Astrocyte of the cerebellum (primary cell): Measurements from ENCODE around the gene AGAP1.

Experiments used
- DNase-seq: peaks from one replicate; pipeline ENCODE4 v3.0.0-alpha.2; 2011; ENCODE audit warnings: low read depth
- H3K4me3 ChIP-seq: 2 replicates; pipeline ENCODE4 v1.5.1; 2011; ENCODE audit warnings: mild to moderate bottlenecking, low read depth, low read length, moderate library complexity
- CTCF ChIP-seq: IDR thresholded peaks from 2 replicates; pipeline ENCODE4 v1.5.1; 2012; ENCODE audit warnings: low read length, low read depth, moderate library complexity, mild to moderate bottlenecking; ENCODE audit errors: missing control alignments
- in situ Hi-C: cut with HindIII; loops from 2 replicates; pipeline ENCODE4 v1.10.0; 2017; ENCODE audit warnings: low sequenced_read_pairs

The AGAP1 gene

GRCh38 chr2:235709124-235709813, 215.4 kb downstream of the AGAP1 start:
- in situ Hi-C loops, result no loop called here
- no peak for TF ChIP-seq CTCF
- no peak overlapping the region for H3K4me3 ChIP-seq
- DNase-seq, result no peak

- in situ Hi-C loops, result no loop called here
- no peak for TF ChIP-seq CTCF
- no peak for DNase-seq
- no peak overlapping the region for H3K4me3 ChIP-seq
Observed at GRCh38 chr2:235709969-235710879, 216.4 kb downstream of the AGAP1 start.

GRCh38 chr2:235710933-235711332, 217.1 kb downstream of the AGAP1 start:
- TF ChIP-seq CTCF, result no peak
- no peak for DNase-seq
- in situ Hi-C loops, result no loop called here
- H3K4me3 ChIP-seq, result no peak overlapping the region

GRCh38 chr2:235711527-235711926, 217.7 kb downstream of the AGAP1 start:
- no peak overlapping the region for H3K4me3 ChIP-seq
- in situ Hi-C loops, result no loop called here

GRCh38 chr2:235712176-235712575, 218.3 kb downstream of the AGAP1 start:
- in situ Hi-C loops, result no loop called here
- TF ChIP-seq CTCF, result no peak
- H3K4me3 ChIP-seq, result no peak overlapping the region
- no peak for DNase-seq

More at GRCh38 chr2:235711527-235711926, 217.7 kb downstream of the AGAP1 start:
- TF ChIP-seq CTCF, result no peak
- no peak for DNase-seq

GRCh38 chr2:235713189-235713588, 219.3 kb downstream of the AGAP1 start:
- TF ChIP-seq CTCF, result no peak
- no peak for DNase-seq
- H3K4me3 ChIP-seq, result no peak overlapping the region
- in situ Hi-C loops, result no loop called here
